ENCODE measurements around the gene NKTR. TPM values are rescaled to one million over a fixed set of nuclear protein-coding genes. Genes with fewer than 3 reads are reported as not detected.
"Not testable (repeated sequence)": the region's sequence is repeated elsewhere in the genome, so short reads cannot be mapped to it uniquely, and the experiment has no call there.

Gene NKTR
- 41.5 and 50.4 TPM in 2 replicates for total RNA-seq (2012; rRNA removed)

GRCh38 chr3:42600111-42600957 is at the start of gene NKTR:
Gene NKTR, plus strand, starts transcription at chr3:42600686. Its CDS starts 321 bp downstream, at chr3:42601007.
- Histone ChIP-seq H3K4me2 (ENCODE audit: low read length) (peak within 1 kb of the TSS; percentile 87), H3K4me3 (ENCODE audit: low read length) (peak within 1 kb of the TSS; percentile 73), H3K9ac (ENCODE audit: low read depth, low read length) (peak within 1 kb of the TSS; percentile 84), H3K27me3 (ENCODE audit: control insufficient read depth, insufficient read depth, low read length) (no peaks in the 10 kb centered on the region), H3K4me1 (ENCODE audit: control insufficient read depth, insufficient read depth, low read length) (peaks cover 17% of the 10 kb centered on the region), H3K36me3 (ENCODE audit: insufficient read depth, low read length) (peaks cover 20% of the 10 kb centered on the region), H3K9me3 (replicated peaks; ENCODE audit: low read length) (no peaks in the 10 kb centered on the region)

- Histone ChIP-seq H3K36me3 (ENCODE audit: insufficient read depth, low read length) (peaks cover 62% of the 10 kb centered on the region), H3K4me1 (ENCODE audit: control insufficient read depth, insufficient read depth, low read length) (peaks cover under 1% of the 10 kb centered on the region), H3K4me3 (ENCODE audit: low read length) (no peak overlapping the region), H3K9me3 (replicated peaks; ENCODE audit: low read length) (no peaks in the 10 kb centered on the region), H3K4me2 (ENCODE audit: low read length) (no peak overlapping the region), H3K27me3 (ENCODE audit: control insufficient read depth, insufficient read depth, low read length) (no peaks in the 10 kb centered on the region), H3K9ac (ENCODE audit: low read depth, low read length) (no peak overlapping the region)
These were observed 47.7 kb upstream of the NKTR start for GRCh38 chr3:42552830-42553229.

- no peaks in the 10 kb centered on the region for H3K9me3 ChIP-seq (replicated peaks; ENCODE audit: low read length)
- H3K36me3 ChIP-seq (ENCODE audit: insufficient read depth, low read length) = peaks cover 74% of the 10 kb centered on the region
- H3K27me3 ChIP-seq (ENCODE audit: control insufficient read depth, insufficient read depth, low read length) = no peaks in the 10 kb centered on the region
- H3K4me2 ChIP-seq (ENCODE audit: low read length) = no peak overlapping the region
- no peak overlapping the region for H3K4me3 ChIP-seq (ENCODE audit: low read length)
- no peaks in the 10 kb centered on the region for H3K4me1 ChIP-seq (ENCODE audit: control insufficient read depth, insufficient read depth, low read length)
- H3K9ac ChIP-seq (ENCODE audit: low read depth, low read length) = no peak overlapping the region
These were observed 44.3 kb upstream of the NKTR start for GRCh38 chr3:42556089-42556632.

GRCh38 chr3:42556817-42557216 is 43.7 kb upstream of the NKTR start:
- H3K36me3 ChIP-seq (ENCODE audit: insufficient read depth, low read length) = peaks cover 74% of the 10 kb centered on the region
- H3K4me2 ChIP-seq (ENCODE audit: low read length); H3K27me3 ChIP-seq (ENCODE audit: control insufficient read depth, insufficient read depth, low read length); H3K4me3 ChIP-seq (ENCODE audit: low read length); H3K9me3 ChIP-seq (replicated peaks; ENCODE audit: low read length); H3K4me1 ChIP-seq (ENCODE audit: control insufficient read depth, insufficient read depth, low read length); H3K9ac ChIP-seq (ENCODE audit: low read depth, low read length): not testable (repeated sequence)

- Histone ChIP-seq H3K4me2 (ENCODE audit: low read length) (no peak overlapping the region), H3K36me3 (ENCODE audit: insufficient read depth, low read length) (peaks cover 69% of the 10 kb centered on the region), H3K9me3 (replicated peaks; ENCODE audit: low read length) (no peaks in the 10 kb centered on the region), H3K4me1 (ENCODE audit: control insufficient read depth, insufficient read depth, low read length) (no peaks in the 10 kb centered on the region), H3K4me3 (ENCODE audit: low read length) (no peak overlapping the region), H3K9ac (ENCODE audit: low read depth, low read length) (no peak overlapping the region), H3K27me3 (ENCODE audit: control insufficient read depth, insufficient read depth, low read length) (no peaks in the 10 kb centered on the region)
These were observed 42.6 kb upstream of the NKTR start for GRCh38 chr3:42557854-42558253.

- no peak overlapping the region for H3K4me3 ChIP-seq (ENCODE audit: low read length)
- H3K36me3 ChIP-seq (ENCODE audit: insufficient read depth, low read length) = peaks cover 53% of the 10 kb centered on the region
- H3K9ac ChIP-seq (ENCODE audit: low read depth, low read length) = no peak overlapping the region
- no peak overlapping the region for H3K4me2 ChIP-seq (ENCODE audit: low read length)
- no peaks in the 10 kb centered on the region for H3K9me3 ChIP-seq (replicated peaks; ENCODE audit: low read length)
- H3K4me1 ChIP-seq (ENCODE audit: control insufficient read depth, insufficient read depth, low read length) = no peaks in the 10 kb centered on the region
- no peaks in the 10 kb centered on the region for H3K27me3 ChIP-seq (ENCODE audit: control insufficient read depth, insufficient read depth, low read length)
These were observed 38.2 kb upstream of the NKTR start for GRCh38 chr3:42562047-42562907.

GRCh38 chr3:42569593-42570142 is 30.8 kb upstream of the NKTR start:
- Histone ChIP-seq H3K4me3 (ENCODE audit: low read length) (no peak overlapping the region), H3K4me1 (ENCODE audit: control insufficient read depth, insufficient read depth, low read length) (no peaks in the 10 kb centered on the region), H3K36me3 (ENCODE audit: insufficient read depth, low read length) (peaks cover 24% of the 10 kb centered on the region), H3K9me3 (replicated peaks; ENCODE audit: low read length) (no peaks in the 10 kb centered on the region), H3K27me3 (ENCODE audit: control insufficient read depth, insufficient read depth, low read length) (no peaks in the 10 kb centered on the region), H3K4me2 (ENCODE audit: low read length) (no peak overlapping the region), H3K9ac (ENCODE audit: low read depth, low read length) (no peak overlapping the region)

GRCh38 chr3:42572278-42572677 is 28.2 kb upstream of the NKTR start:
- H3K4me1 ChIP-seq (ENCODE audit: control insufficient read depth, insufficient read depth, low read length) = no peaks in the 10 kb centered on the region
- H3K9ac ChIP-seq (ENCODE audit: low read depth, low read length) = no peak overlapping the region
- H3K4me2 ChIP-seq (ENCODE audit: low read length) = no peak overlapping the region
- H3K9me3 ChIP-seq (replicated peaks; ENCODE audit: low read length) = peaks cover 5% of the 10 kb centered on the region
- H3K4me3 ChIP-seq (ENCODE audit: low read length) = no peak overlapping the region
- peaks cover 23% of the 10 kb centered on the region for H3K36me3 ChIP-seq (ENCODE audit: insufficient read depth, low read length)
- no peaks in the 10 kb centered on the region for H3K27me3 ChIP-seq (ENCODE audit: control insufficient read depth, insufficient read depth, low read length)

- Histone ChIP-seq H3K9ac (ENCODE audit: low read depth, low read length) (no peak overlapping the region), H3K4me1 (ENCODE audit: control insufficient read depth, insufficient read depth, low read length) (peaks cover 4% of the 10 kb centered on the region), H3K9me3 (replicated peaks; ENCODE audit: low read length) (peaks cover 5% of the 10 kb centered on the region), H3K4me2 (ENCODE audit: low read length) (no peak overlapping the region), H3K36me3 (ENCODE audit: insufficient read depth, low read length) (peaks cover 17% of the 10 kb centered on the region), H3K27me3 (ENCODE audit: control insufficient read depth, insufficient read depth, low read length) (no peaks in the 10 kb centered on the region), H3K4me3 (ENCODE audit: low read length) (no peak overlapping the region)
These were observed 25.2 kb upstream of the NKTR start for GRCh38 chr3:42575137-42575741.

- Histone ChIP-seq H3K9ac (ENCODE audit: low read depth, low read length) (no peak overlapping the region), H3K9me3 (replicated peaks; ENCODE audit: low read length) (peaks cover 5% of the 10 kb centered on the region), H3K27me3 (ENCODE audit: control insufficient read depth, insufficient read depth, low read length) (no peaks in the 10 kb centered on the region), H3K4me1 (ENCODE audit: control insufficient read depth, insufficient read depth, low read length) (peaks cover 13% of the 10 kb centered on the region), H3K4me3 (ENCODE audit: low read length) (no peak overlapping the region), H3K36me3 (ENCODE audit: insufficient read depth, low read length) (peaks cover 17% of the 10 kb centered on the region), H3K4me2 (ENCODE audit: low read length) (no peak overlapping the region)
These were observed 22.4 kb upstream of the NKTR start for GRCh38 chr3:42578054-42578453.

- H3K9me3 ChIP-seq (replicated peaks; ENCODE audit: low read length); H3K4me2 ChIP-seq (ENCODE audit: low read length); H3K27me3 ChIP-seq (ENCODE audit: control insufficient read depth, insufficient read depth, low read length); H3K9ac ChIP-seq (ENCODE audit: low read depth, low read length); H3K4me3 ChIP-seq (ENCODE audit: low read length): not testable (repeated sequence)
- H3K4me1 ChIP-seq (ENCODE audit: control insufficient read depth, insufficient read depth, low read length) = peaks cover 13% of the 10 kb centered on the region
- peaks cover 12% of the 10 kb centered on the region for H3K36me3 ChIP-seq (ENCODE audit: insufficient read depth, low read length)
These were observed 21.1 kb upstream of the NKTR start for GRCh38 chr3:42579346-42579745.

Data from skeletal muscle satellite cell (primary cell).